ENCODE measurements around the gene COX20.

- TF ChIP-seq CTCF (conservative IDR thresholded peaks at IDR 0.05 in 1 of 2, IDR thresholded peaks at IDR 0.05 in 1 of 2; ENCODE audit: low read depth in 1 of 2, low read length in 2 of 2) (no peak), EZH2 (IDR thresholded peaks at IDR 0.05; ENCODE audit: low read length, missing control alignments) (no peak)
Measured at GRCh38 chr1:244817415-244817894, 18.0 kb upstream of the COX20 start.

All from fibroblast of lung (primary cell).